ENCODE results near the gene SCAF1. TPM values are rescaled to one million over a fixed set of nuclear protein-coding genes. Genes with fewer than 3 reads are reported as not detected.
A peak's percentile ranks its signal among the peaks of the same experiment; 100 is the strongest.

SCAF1 gene
- total RNA-seq, 4 donors from 2014 or later, result 8.8 to 76.9 (median 11.4) TPM

DNA sequence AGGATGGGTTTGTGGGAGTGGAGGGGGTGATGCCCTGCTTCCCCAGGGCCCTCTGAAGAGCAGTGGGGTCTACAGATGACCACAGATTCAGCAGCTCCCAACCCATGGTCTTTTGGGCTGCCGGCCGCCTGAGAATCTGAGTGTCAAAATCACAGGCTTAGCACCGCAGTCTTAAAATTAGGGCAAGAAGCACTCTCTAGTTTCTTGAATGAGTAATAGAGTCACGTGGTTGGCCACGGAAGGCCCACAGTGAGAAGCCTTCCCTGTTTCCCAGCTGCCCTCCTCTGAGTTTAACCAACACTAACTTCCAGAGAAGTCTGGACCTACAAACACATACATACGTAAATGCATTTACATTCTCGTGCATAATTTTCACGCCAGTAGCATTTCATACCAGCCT is 40.3 kb downstream of the SCAF1 start:
- intact Hi-C loops (cut with DNase I; ENCODE audit: low total_unique reads), result no loop called here
- no peaks in the 10 kb centered on the region for H3K9me3 ChIP-seq
- no peak overlapping the region for H3K4me3 ChIP-seq
- H3K4me1 ChIP-seq, result peaks cover 0 to 4% of the 10 kb centered on the region in 2 donors
- no peak for DNase-seq
- TF ChIP-seq, protein P1, sequence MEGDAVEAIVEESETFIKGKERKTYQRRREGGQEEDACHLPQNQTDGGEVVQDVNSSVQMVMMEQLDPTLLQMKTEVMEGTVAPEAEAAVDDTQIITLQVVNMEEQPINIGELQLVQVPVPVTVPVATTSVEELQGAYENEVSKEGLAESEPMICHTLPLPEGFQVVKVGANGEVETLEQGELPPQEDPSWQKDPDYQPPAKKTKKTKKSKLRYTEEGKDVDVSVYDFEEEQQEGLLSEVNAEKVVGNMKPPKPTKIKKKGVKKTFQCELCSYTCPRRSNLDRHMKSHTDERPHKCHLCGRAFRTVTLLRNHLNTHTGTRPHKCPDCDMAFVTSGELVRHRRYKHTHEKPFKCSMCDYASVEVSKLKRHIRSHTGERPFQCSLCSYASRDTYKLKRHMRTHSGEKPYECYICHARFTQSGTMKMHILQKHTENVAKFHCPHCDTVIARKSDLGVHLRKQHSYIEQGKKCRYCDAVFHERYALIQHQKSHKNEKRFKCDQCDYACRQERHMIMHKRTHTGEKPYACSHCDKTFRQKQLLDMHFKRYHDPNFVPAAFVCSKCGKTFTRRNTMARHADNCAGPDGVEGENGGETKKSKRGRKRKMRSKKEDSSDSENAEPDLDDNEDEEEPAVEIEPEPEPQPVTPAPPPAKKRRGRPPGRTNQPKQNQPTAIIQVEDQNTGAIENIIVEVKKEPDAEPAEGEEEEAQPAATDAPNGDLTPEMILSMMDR (IDR thresholded peaks at IDR 0.05), result no peak
- TF ChIP-seq POLR2A (IDR thresholded peaks at IDR 0.05), result no peak
- H3K27me3 ChIP-seq, result no peaks in the 10 kb centered on the region
- H3K27ac ChIP-seq, result no peak overlapping the region
- no peaks in the 10 kb centered on the region for H3K36me3 ChIP-seq

- Histone ChIP-seq H3K27ac (no peak overlapping the region), H3K27me3 (no peaks in the 10 kb centered on the region), H3K4me1 (peaks cover 0 to 4% of the 10 kb centered on the region in 2 donors), H3K4me3 (no peak overlapping the region), H3K9me3 (no peaks in the 10 kb centered on the region), H3K36me3 (no peaks in the 10 kb centered on the region)
- intact Hi-C loops (cut with DNase I; ENCODE audit: low total_unique reads), result no loop called here
- DNase-seq, result no peak
- no peak for TF ChIP-seq POLR2A (IDR thresholded peaks at IDR 0.05)
- TF ChIP-seq, protein P1 (IDR thresholded peaks at IDR 0.05), result no peak
These were observed 41.8 kb downstream of the SCAF1 start for GRCh38 chr19:49683814-49684250.

GRCh38 chr19:49684251-49684982 is 42.4 kb downstream of the SCAF1 start:
- Histone ChIP-seq H3K4me1 (peaks cover 0 to 4% of the 10 kb centered on the region in 2 donors), H3K27me3 (no peaks in the 10 kb centered on the region), H3K36me3 (no peaks in the 10 kb centered on the region), H3K9me3 (no peaks in the 10 kb centered on the region), H3K4me3 (no peak overlapping the region), H3K27ac (no peak overlapping the region)
- intact Hi-C loops (cut with DNase I; ENCODE audit: low total_unique reads), result no loop called here
- DNase-seq, result no peak
- TF ChIP-seq, protein P1 (IDR thresholded peaks at IDR 0.05), result no peak
- no peak for TF ChIP-seq POLR2A (IDR thresholded peaks at IDR 0.05)

DNA sequence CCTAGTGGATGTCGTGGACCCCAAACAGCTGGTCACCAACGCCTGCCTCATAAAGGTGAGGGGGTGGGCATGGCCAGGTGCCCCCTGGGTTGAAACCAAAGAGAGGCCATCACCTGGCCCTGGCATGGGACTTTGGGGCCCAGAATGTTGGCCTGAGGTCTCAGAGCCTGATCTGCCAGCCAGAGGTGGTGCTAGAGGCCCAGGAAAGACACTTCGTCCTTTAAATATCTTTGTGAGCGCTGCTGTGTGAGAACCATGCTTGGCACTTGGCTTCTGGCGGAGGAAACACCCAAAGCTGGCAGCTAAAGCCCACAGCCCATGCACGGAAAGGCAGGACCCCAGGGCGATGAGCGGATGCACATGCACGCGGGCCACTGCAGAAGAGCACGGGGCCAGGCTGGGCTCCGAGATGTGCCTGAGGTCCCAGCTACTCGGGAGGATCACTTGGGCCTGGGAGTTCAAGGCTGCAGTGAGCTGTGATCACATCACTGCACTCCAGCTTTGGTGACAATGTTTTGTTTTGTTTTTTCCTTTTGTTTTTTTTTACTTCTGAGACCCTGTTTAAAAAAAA is 43.1 kb downstream of the SCAF1 start:
- no peak for DNase-seq
- H3K27ac ChIP-seq, result no peak overlapping the region
- H3K9me3 ChIP-seq, result no peaks in the 10 kb centered on the region
- no peaks in the 10 kb centered on the region for H3K36me3 ChIP-seq
- TF ChIP-seq POLR2A (IDR thresholded peaks at IDR 0.05), result no peak
- TF ChIP-seq, protein P1 (IDR thresholded peaks at IDR 0.05), result no peak
- peaks cover 0 to 7% of the 10 kb centered on the region in 2 donors for H3K4me1 ChIP-seq
- H3K27me3 ChIP-seq, result no peaks in the 10 kb centered on the region
- intact Hi-C loops (cut with DNase I; ENCODE audit: low total_unique reads), result no loop called here
- H3K4me3 ChIP-seq, result no peak overlapping the region

DNA sequence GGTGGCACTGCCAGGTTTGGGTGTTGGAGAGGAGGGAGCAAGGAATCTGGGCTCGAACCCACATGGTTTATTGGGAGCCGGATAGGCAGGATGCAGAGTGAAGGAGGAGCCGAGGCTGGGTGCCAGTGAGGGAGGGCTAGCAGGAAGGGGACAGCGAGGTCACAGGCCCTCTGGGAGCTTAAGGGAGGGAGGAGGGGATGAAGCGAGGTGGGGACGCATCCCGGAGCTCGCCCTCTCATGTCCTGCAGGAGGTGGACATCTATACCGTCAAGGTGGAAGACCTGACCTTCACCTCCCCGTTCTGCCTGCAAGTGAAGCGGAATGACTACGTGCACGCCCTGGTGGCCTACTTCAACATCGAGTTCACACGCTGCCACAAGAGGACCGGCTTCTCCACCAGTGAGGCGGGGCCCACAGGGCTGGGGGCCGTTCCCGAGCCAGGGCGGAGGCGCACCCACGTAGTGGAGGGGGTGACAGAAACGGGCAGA is 43.9 kb downstream of the SCAF1 start:
- Histone ChIP-seq H3K4me1 (peaks cover 0 to 7% of the 10 kb centered on the region in 2 donors), H3K4me3 (no peak overlapping the region), H3K27me3 (no peaks in the 10 kb centered on the region), H3K36me3 (no peaks in the 10 kb centered on the region), H3K27ac (peak overlapping the region in 1 of 2 donors; percentile 8), H3K9me3 (no peaks in the 10 kb centered on the region)
- intact Hi-C loops (cut with DNase I; ENCODE audit: low total_unique reads), result no loop called here
- TF ChIP-seq POLR2A (IDR thresholded peaks at IDR 0.05), result no peak
- TF ChIP-seq, protein P1 (IDR thresholded peaks at IDR 0.05), result no peak
- DNase-seq, result no peak

Data from uterus (tissue), 4 donors.